CD4-positive, alpha-beta T cell (primary cell): ENCODE measurements around the gene TMEM115. TPM values are rescaled to one million over a fixed set of nuclear protein-coding genes. Genes with fewer than 3 reads are reported as not detected.

ENCODE experiments used
- ATAC-seq: fragments of 200-7000 bp; cut with Tn5 transposase; one replicate; pipeline ENCODE4 v1.10.0; 2022; ENCODE audit warnings: mild to moderate bottlenecking; ENCODE audit not compliant: poor library complexity
- CTCF ChIA-PET: fragments of 350-600 bp; sonication (Branson Sonifier 250); formaldehyde crosslinking; loops from one replicate; lab custom pipeline; 2021; ENCODE audit warnings: antibody characterized with exemption, inconsistent platforms; lab: Charles Lee
- POLR2A ChIA-PET: fragments of 350-600 bp; sonication (Branson Sonifier 250); formaldehyde crosslinking; loops from one replicate; lab custom pipeline; 2021; ENCODE audit warnings: antibody characterized with exemption, inconsistent platforms; lab: Charles Lee
- DNase-seq, 14 experiments: peaks; one replicate each; pipeline ENCODE4 v3.0.0-alpha.2; 2013 to 2020; ENCODE audit warnings: mixed read lengths in 2 of 14
- H3K27ac ChIP-seq, 2 donors: one replicate each; pipeline versions ENCODE4 v1.5.1 to v1.7.0; 2013; ENCODE audit warnings: low read length in 2 of 2, low read depth in 1 of 2, mild to moderate bottlenecking in 1 of 2
- H3K27me3 ChIP-seq, 2 experiments: 1 replicate in 1 of 2; 2 replicates in 1 of 2; pipeline versions ENCODE4 v1.6.1 to v1.7.0; 2013; ENCODE audit warnings: low read length in 2 of 2, control low read depth in 1 of 2, mild to moderate bottlenecking in 1 of 2, moderate library complexity in 1 of 2; ENCODE audit not compliant: insufficient read depth in 2 of 2, control insufficient read depth in 1 of 2
- H3K36me3 ChIP-seq: one replicate; pipeline ENCODE4 v1.6.1; 2013; ENCODE audit warnings: low read length, control low read depth; ENCODE audit not compliant: insufficient read depth
- H3K4me1 ChIP-seq: one replicate; pipeline ENCODE4 v1.6.1; 2013; ENCODE audit warnings: low read length, control low read depth; ENCODE audit not compliant: insufficient read depth
- H3K4me3 ChIP-seq: one replicate; pipeline ENCODE4 v1.5.1; 2013; ENCODE audit warnings: mild to moderate bottlenecking, low read length, moderate library complexity
- H3K9me3 ChIP-seq, 2 experiments: 1 replicate in 1 of 2; 2 replicates in 1 of 2; pipeline versions ENCODE4 v1.6.1 to v1.7.0; 2013; ENCODE audit warnings: low read length in 2 of 2, mild to moderate bottlenecking in 2 of 2, control low read depth in 1 of 2, moderate library complexity in 1 of 2; ENCODE audit not compliant: control insufficient read depth in 1 of 2, insufficient read depth in 1 of 2
- H3K27ac Mint-ChIP-seq: one replicate; pipeline ENCODE4 v1.8.0; 2020; ENCODE audit warnings: mixed read lengths
- H3K27me3 Mint-ChIP-seq: one replicate; pipeline ENCODE4 v1.8.0; 2021; ENCODE audit warnings: mixed read lengths
- H3K36me3 Mint-ChIP-seq: one replicate; pipeline ENCODE4 v1.8.0; 2021; ENCODE audit warnings: low read depth, mixed read lengths
- H3K4me1 Mint-ChIP-seq: one replicate; pipeline ENCODE4 v1.8.0; 2021; ENCODE audit warnings: low read depth, mixed read lengths
- H3K4me3 Mint-ChIP-seq: one replicate; pipeline ENCODE4 v1.8.0; 2020; ENCODE audit warnings: mild to moderate bottlenecking, mixed read lengths
- H3K9me3 Mint-ChIP-seq: one replicate; pipeline ENCODE4 v1.8.0; 2020; ENCODE audit warnings: mixed read lengths
- CTCF ChIP-seq: fragments of 200-600 bp; IDR thresholded peaks from one replicate; pipeline ENCODE4 v1.8.0; 2022; ENCODE audit warnings: antibody characterized with exemption, mild to moderate bottlenecking
- intact Hi-C, 2 experiments: fragments of 100-400 bp; cut with DNase I in 1 of 2; cut with micrococcal nuclease in 1 of 2; formaldehyde crosslinking; loops; one replicate each; pipeline versions ENCODE4 v1.15.1 to v1.9.0; 2023 to 2025; cut with DNase I, micrococcal nuclease
- total RNA-seq, 174 experiments: library from RNA in 2 of 174; stranded (reverse) in 2 of 174; gene quantifications; one replicate each; pipeline ENCODE4 v1.2.3 and lab custom pipeline; 2021 to 2026

The TMEM115 gene
- total RNA-seq, 2 experiments from 2014 or later = 19.0 to 19.9 TPM

- H3K27ac ChIP-seq = no peak overlapping the region
- intact Hi-C loops = loop anchor here in 1 of 2 experiments (10.0 kb wide), 1 partner anchor 226 kb away; no protein-coding TSS in a partner anchor
- no peaks in the 10 kb centered on the region for H3K27me3 Mint-ChIP-seq
- H3K27ac Mint-ChIP-seq = no peak overlapping the region
- ChIA-PET CTCF (no interaction called here), POLR2A (no interaction called here)
- no peaks in the 10 kb centered on the region for H3K4me1 Mint-ChIP-seq
- no peak overlapping the region for H3K4me3 ChIP-seq
- no peaks in the 10 kb centered on the region for H3K4me1 ChIP-seq
- H3K9me3 ChIP-seq = no peaks in the 10 kb centered on the region
- no peak for ATAC-seq
- no peak for TF ChIP-seq CTCF
- no peaks in the 10 kb centered on the region for H3K27me3 ChIP-seq
- no peaks in the 10 kb centered on the region for H3K36me3 Mint-ChIP-seq
- no peaks in the 10 kb centered on the region for H3K9me3 Mint-ChIP-seq
- DNase-seq = no peak
- no peak overlapping the region for H3K4me3 Mint-ChIP-seq
- H3K36me3 ChIP-seq = no peaks in the 10 kb centered on the region
Measured at GRCh38 chr3:50390508-50391224, 31.3 kb upstream of the TMEM115 start.

- Mint-ChIP-seq H3K4me1 (no peaks in the 10 kb centered on the region), H3K27me3 (no peaks in the 10 kb centered on the region), H3K4me3 (no peak overlapping the region), H3K27ac (no peak overlapping the region), H3K36me3 (no peaks in the 10 kb centered on the region), H3K9me3 (no peaks in the 10 kb centered on the region)
- CTCF ChIA-PET = no interaction called here
- no peak for DNase-seq
- Histone ChIP-seq H3K27ac (no peak overlapping the region), H3K9me3 (no peaks in the 10 kb centered on the region), H3K27me3 (no peaks in the 10 kb centered on the region), H3K4me1 (no peaks in the 10 kb centered on the region), H3K4me3 (no peak overlapping the region), H3K36me3 (no peaks in the 10 kb centered on the region)
- intact Hi-C loops = no loop called here
- TF ChIP-seq CTCF = no peak
- POLR2A ChIA-PET = no interaction called here
- no peak for ATAC-seq
Measured at GRCh38 chr3:50389414-50389767, 30.1 kb upstream of the TMEM115 start.

GRCh38 chr3:50388720-50389413 is 29.5 kb upstream of the TMEM115 start:
- no peak for DNase-seq
- CTCF ChIA-PET = no interaction called here
- Histone ChIP-seq H3K9me3 (no peaks in the 10 kb centered on the region), H3K4me1 (no peaks in the 10 kb centered on the region), H3K4me3 (no peak overlapping the region), H3K27ac (no peak overlapping the region), H3K27me3 (no peaks in the 10 kb centered on the region), H3K36me3 (no peaks in the 10 kb centered on the region)
- no peaks in the 10 kb centered on the region for H3K9me3 Mint-ChIP-seq
- no peaks in the 10 kb centered on the region for H3K4me1 Mint-ChIP-seq
- H3K36me3 Mint-ChIP-seq = no peaks in the 10 kb centered on the region
- POLR2A ChIA-PET = no interaction called here
- intact Hi-C loops = no loop called here
- no peak overlapping the region for H3K4me3 Mint-ChIP-seq
- H3K27me3 Mint-ChIP-seq = no peaks in the 10 kb centered on the region
- no peak for ATAC-seq
- TF ChIP-seq CTCF = no peak
- no peak overlapping the region for H3K27ac Mint-ChIP-seq
